Astrocyte of the spinal cord (primary cell): ENCODE results near the gene TBX19.

Experiments used
- DNase-seq: peaks from one replicate; pipeline ENCODE4 v3.0.0; 2011; ENCODE audit warnings: low read depth, low spot score
- H3K4me3 ChIP-seq: 2 replicates; pipeline ENCODE4 v1.5.1; 2011; ENCODE audit warnings: low read depth, mild to moderate bottlenecking, low read length, moderate library complexity
- in situ Hi-C: cut with HindIII; loops from 2 replicates; pipeline ENCODE4 v1.10.0; 2017; ENCODE audit warnings: low sequenced_read_pairs
- TF ChIP-seq, protein P1 (sequence below): IDR thresholded peaks from 2 replicates; pipeline ENCODE4 v1.5.1; 2012; ENCODE audit warnings: low read depth, mild to moderate bottlenecking, low read length, inconsistent platforms

TBX19 gene

DNA sequence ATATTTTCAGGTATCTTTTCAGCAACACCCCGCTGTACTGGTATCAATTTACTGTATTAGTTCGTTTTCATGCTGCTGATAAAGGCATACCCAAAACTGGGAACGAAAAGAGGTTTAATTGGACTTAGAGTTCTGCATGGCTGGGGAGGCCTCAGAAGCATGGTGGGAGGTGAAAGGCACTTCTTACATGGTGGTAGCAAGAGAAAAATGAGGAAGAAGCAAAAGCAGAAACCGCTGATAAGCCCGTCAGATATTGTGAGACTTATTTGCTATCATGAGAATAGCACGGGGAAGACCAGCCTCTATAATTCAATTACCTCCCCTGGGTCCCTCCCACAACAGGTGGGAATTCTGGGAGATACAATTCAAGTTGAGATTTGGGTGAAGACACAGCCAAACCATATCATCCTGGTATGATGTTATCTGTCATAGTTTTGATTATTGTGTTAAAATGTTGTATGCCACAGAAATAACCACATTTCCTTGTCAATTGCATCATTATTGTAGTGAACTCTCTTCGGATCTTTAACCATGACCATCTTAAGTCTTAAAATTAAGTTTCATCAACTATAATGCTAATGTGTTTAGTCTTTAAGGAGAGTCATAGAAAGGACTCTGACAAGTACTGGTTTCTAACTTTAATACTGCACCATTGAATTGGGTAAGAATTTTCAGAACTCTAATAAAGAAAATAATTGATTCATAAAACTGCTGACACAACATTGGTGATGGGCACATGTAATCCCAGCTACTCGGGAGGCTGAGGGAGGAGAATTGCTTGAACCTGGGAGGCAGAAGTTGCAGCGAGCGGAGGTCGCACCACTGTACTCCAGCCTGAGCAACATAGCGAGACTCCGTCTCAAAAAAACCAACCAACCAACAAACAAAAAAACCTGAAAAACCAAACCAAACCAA, 58.2 kb downstream of the TBX19 start:
- DNase-seq = no peak
- no peak overlapping the region for H3K4me3 ChIP-seq
- TF ChIP-seq, protein P1, sequence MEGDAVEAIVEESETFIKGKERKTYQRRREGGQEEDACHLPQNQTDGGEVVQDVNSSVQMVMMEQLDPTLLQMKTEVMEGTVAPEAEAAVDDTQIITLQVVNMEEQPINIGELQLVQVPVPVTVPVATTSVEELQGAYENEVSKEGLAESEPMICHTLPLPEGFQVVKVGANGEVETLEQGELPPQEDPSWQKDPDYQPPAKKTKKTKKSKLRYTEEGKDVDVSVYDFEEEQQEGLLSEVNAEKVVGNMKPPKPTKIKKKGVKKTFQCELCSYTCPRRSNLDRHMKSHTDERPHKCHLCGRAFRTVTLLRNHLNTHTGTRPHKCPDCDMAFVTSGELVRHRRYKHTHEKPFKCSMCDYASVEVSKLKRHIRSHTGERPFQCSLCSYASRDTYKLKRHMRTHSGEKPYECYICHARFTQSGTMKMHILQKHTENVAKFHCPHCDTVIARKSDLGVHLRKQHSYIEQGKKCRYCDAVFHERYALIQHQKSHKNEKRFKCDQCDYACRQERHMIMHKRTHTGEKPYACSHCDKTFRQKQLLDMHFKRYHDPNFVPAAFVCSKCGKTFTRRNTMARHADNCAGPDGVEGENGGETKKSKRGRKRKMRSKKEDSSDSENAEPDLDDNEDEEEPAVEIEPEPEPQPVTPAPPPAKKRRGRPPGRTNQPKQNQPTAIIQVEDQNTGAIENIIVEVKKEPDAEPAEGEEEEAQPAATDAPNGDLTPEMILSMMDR = no peak
- in situ Hi-C loops = no loop called here

DNA sequence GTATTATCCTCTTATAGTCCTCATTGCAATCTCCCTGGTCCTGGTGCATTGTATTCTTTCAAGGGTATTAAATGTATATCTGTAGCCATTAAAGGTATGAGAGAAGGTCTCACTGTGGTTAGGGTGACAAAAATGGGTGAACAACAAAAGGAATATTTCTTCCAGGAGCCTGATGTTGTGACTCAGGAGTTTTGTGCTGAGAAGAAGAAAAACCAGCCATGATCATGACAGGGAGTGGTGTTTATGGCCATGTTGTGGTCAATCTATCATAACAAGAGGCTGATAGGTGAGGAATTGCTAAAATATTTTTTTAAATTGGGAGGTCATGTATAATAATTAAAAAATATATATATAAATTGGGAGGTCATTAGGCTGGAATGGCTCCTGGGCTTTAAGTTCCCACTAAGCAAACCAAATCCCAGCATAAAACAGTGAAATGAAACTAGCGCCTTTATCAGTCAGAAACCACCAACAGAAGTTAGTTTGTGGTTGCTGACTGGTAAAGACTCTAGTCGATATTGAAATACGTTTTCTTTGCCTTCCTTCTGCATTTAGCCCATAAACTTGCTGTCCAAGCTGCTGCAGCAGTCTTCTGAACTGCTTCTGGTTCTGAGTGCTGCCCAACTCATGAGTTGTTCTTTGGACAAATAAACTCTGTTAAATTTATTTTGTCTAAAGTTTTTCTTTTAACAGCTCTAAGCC, 60.3 kb downstream of the TBX19 start:
- H3K4me3 ChIP-seq = no peak overlapping the region
- TF ChIP-seq, protein P1 = no peak
- in situ Hi-C loops = no loop called here
- no peak for DNase-seq

DNA sequence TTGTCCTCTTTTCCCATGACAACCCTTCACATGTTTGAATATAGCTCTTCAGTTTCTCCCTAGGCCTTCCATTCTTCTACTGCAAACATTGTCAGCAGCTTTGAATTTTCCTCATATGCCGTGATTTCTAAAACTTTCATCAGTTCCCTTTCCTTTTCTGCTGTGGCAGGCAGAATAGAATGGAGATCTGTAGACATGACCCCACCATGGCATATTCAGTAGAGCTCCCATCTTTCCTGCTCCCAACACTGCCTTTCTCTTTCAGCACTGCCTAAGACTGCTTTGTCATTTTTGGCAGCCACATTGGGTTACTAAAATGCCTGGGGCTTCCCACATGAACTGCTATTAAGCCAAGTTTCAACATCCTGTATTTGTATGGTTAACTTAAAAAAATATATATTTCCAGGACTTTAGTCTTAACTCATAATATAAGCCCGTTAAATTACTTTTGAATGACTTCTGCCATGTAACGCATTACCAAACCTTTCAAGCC, 60.9 kb downstream of the TBX19 start:
- peak; percentile 59 for DNase-seq
- TF ChIP-seq, protein P1 = no peak
- H3K4me3 ChIP-seq = no peak overlapping the region
- in situ Hi-C loops = no loop called here

DNA sequence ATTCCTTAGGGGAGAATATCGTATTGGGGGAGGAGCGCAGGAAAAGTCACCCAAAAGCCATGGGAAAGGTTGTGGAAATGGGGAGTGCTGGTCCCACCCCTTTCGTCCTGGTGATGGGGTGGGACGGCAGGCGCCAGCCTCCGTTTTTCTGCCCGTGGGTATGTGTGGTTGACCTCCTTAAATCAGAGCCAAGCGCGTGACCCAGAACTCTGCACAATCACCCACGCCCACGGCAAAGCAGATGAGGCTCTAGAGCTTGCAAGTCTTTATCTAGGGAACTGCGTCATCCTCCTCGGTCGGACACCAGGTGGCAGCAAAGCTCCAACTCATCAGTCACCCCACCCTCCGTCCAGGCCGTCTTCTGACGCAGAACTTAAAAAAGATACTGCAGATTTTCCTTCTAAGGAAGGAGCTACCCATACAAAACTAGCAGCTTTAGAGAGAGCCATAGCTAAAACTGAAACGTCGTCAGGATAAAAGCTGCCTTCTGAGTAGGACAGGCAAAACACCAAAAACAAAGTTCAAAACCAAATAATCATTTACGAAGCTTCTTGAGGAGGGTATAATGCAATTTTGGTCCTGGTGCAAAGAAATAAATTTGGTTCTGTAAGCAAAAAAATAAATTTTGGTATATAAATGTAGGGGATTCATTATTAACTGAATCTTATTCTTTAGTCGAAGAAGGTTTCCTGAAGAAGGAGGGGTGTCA, 62.0 kb downstream of the TBX19 start:
- DNase-seq = peak; percentile 89
- in situ Hi-C loops = no loop called here
- TF ChIP-seq, protein P1 = peak; percentile 75
- H3K4me3 ChIP-seq = no peak overlapping the region

DNA sequence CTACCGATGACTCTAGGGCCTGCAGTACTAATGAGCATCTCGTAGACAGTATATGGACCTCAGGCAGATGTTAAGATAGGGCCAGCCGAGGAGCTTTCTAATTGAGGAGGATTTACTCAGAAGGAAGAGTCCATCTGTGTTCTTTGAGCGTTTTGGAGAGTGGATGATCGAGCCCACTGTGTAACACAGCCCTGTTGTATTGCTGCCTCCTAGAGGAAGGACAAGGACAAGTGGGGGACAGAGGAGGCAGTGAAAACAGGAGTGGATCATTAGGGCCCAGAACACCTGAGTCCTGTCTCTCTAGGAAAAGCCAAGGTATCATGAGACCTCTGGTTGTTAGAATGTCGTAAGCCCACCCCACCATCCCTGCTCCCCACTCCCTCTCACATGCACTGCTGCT, 62.9 kb downstream of the TBX19 start:
- in situ Hi-C loops = no loop called here
- DNase-seq = no peak
- H3K4me3 ChIP-seq = no peak overlapping the region
- TF ChIP-seq, protein P1 = peak; percentile 24

DNA sequence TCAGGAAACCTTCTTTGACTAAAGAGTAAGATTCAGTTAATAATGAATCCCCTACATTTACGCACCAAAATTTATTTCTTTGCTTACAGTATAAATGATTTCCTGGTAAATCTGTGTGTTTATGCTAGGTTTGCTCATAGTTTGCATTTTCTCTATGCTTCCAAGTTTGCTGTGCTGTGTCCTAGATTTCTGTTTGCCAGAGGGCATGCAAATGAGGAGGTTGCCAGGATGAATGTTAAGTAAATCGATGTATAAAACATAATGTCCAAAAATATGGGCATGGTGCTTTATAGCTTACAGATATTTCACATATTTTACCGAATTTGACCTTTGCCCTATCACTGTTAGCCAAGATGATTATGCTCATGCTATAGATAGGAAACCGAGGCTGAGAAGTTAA, 63.8 kb downstream of the TBX19 start:
- TF ChIP-seq, protein P1 = no peak
- no peak overlapping the region for H3K4me3 ChIP-seq
- in situ Hi-C loops = no loop called here
- DNase-seq = no peak
